GM12878 (cell line): ENCODE results near the gene GPATCH2L. TPM values are rescaled to one million over a fixed set of nuclear protein-coding genes. Genes with fewer than 3 reads are reported as not detected.

ENCODE experiments used
- ATAC-seq: fragments of 200-7000 bp; cut with Tn5 transposase; 3 replicates; pipeline ENCODE4 v1.9.1; 2020; ENCODE audit warnings: mild to moderate bottlenecking, moderate library complexity
- BruUV-seq: library from RNA; stranded (reverse); fragments of 400-500 nt; replicated peaks from 2 replicates; lab custom pipeline; 2021; lab: Mats Ljungman, UMichigan
- CTCF ChIA-PET: fragments of 300-600 bp; sonication (Branson Sonifier 250); formaldehyde crosslinking; extraction: SDS; loops from one replicate; lab custom pipeline; 2021; ENCODE audit warnings: inconsistent platforms; lab: Yijun Ruan, JAX
- POLR2A ChIA-PET: fragments of 350-600 bp; formaldehyde crosslinking; extraction: SDS; loops from one replicate; lab custom pipeline; 2021; ENCODE audit warnings: inconsistent platforms; lab: Charles Lee
- RAD21 ChIA-PET: fragments of 300-600 bp; sonication (Branson Sonifier 250); formaldehyde crosslinking; loops from one replicate; lab custom pipeline; 2023; ENCODE audit warnings: antibody characterized with exemption; ENCODE audit not compliant: unreplicated experiment; lab: Charles Lee
- SMC1A ChIA-PET: fragments of 300-600 bp; sonication (Branson Sonifier 250); formaldehyde crosslinking; loops from one replicate; lab custom pipeline; 2023; ENCODE audit not compliant: unreplicated experiment, uncharacterized antibody; lab: Charles Lee
- DNase-seq: peaks from one replicate; pipeline ENCODE4 v3.0.0-alpha.2; 2011; ENCODE audit warnings: low read depth, low spot score
- FAIRE-seq: peaks from 3 replicates; lab custom pipeline; 2011; peaks lifted over from hg19 to GRCh38; lab: Jason Lieb, UNC
- H2AFZ ChIP-seq: 2 replicates; pipeline ENCODE4 v1.6.0; 2011; ENCODE audit warnings: low read depth, low read length, control low read depth; ENCODE audit not compliant: control insufficient read depth
- H3K27ac ChIP-seq: 2 replicates; pipeline ENCODE4 v1.5.1; 2011; ENCODE audit warnings: control low read depth; ENCODE audit not compliant: control insufficient read depth, insufficient read depth
- H3K27me3 ChIP-seq, 2 experiments: replicated peaks in 1 of 2; 2 replicates each; pipeline versions ENCODE4 v1.6.0 to v1.6.1; 2011; ENCODE audit warnings: low read length in 1 of 2; ENCODE audit not compliant: control insufficient read depth in 2 of 2, insufficient read depth in 2 of 2
- H3K36me3 ChIP-seq, 2 experiments: 2 replicates each; pipeline ENCODE4 v1.5.1; 2011; ENCODE audit warnings: low read length in 1 of 2; ENCODE audit not compliant: control insufficient read depth in 2 of 2, insufficient read depth in 2 of 2
- H3K4me1 ChIP-seq: 2 replicates; pipeline ENCODE4 v1.6.1; 2011; ENCODE audit warnings: mild to moderate bottlenecking, low read length, moderate library complexity, mixed read lengths; ENCODE audit not compliant: control insufficient read depth, insufficient read depth
- H3K4me2 ChIP-seq: 2 replicates; pipeline ENCODE4 v1.6.0; 2011; ENCODE audit warnings: control low read depth; ENCODE audit not compliant: control insufficient read depth, insufficient read depth
- H3K4me3 ChIP-seq: fragments of 200-600 bp; sonication (generic); 2 replicates; pipeline ENCODE4 v1.5.1; 2016
- H3K79me2 ChIP-seq: 2 replicates; pipeline ENCODE4 v1.6.0; 2011; ENCODE audit warnings: low read length; ENCODE audit not compliant: control insufficient read depth, insufficient read depth
- H3K9ac ChIP-seq: 2 replicates; pipeline ENCODE4 v1.8.0; 2011; ENCODE audit warnings: low read length, control low read depth, mixed read lengths; ENCODE audit not compliant: control insufficient read depth, insufficient read depth
- H3K9me3 ChIP-seq: replicated peaks from 3 replicates; pipeline ENCODE4 v1.5.1; 2011; ENCODE audit warnings: mild to moderate bottlenecking, low read length; ENCODE audit not compliant: control insufficient read depth, insufficient read depth
- H4K20me1 ChIP-seq: 2 replicates; pipeline ENCODE4 v1.6.0; 2011; ENCODE audit not compliant: control insufficient read depth, insufficient read depth
- BCL3 ChIP-seq: IDR thresholded peaks from 2 replicates; pipeline ENCODE4 v1.6.1; 2011; ENCODE audit warnings: borderline replicate concordance, low read depth, mild to moderate bottlenecking, moderate library complexity, low read length; ENCODE audit not compliant: insufficient read depth, poor library complexity, severe bottlenecking
- HDAC6 ChIP-seq: fragments of 200-600 bp; sonication (generic); IDR thresholded peaks from one replicate; pipeline ENCODE4 v1.8.0; 2017; ENCODE audit warnings: antibody characterized with exemption; ENCODE audit not compliant: unreplicated experiment
- MYB ChIP-seq: fragments of 150-350 bp; IDR thresholded peaks from 2 replicates; pipeline ENCODE4 v1.6.1; 2014; ENCODE audit warnings: mild to moderate bottlenecking, low read depth, low read length, borderline replicate concordance
- NR2F1 ChIP-seq: fragments of 450-650 bp; conservative IDR thresholded peaks from 2 replicates; pipeline ENCODE4 v1.6.1; 2017; ENCODE audit warnings: mild to moderate bottlenecking
- ZSCAN29 ChIP-seq: fragments of 450-650 bp; IDR thresholded peaks from 2 replicates; pipeline ENCODE4 v1.6.1; 2017; ENCODE audit warnings: mild to moderate bottlenecking, moderate library complexity
- WGBS: methylation state at CpG from one replicate; pipeline ENCODE4 v1.1.6; 2016; ENCODE audit warnings: low lambda C conversion rate; ENCODE audit not compliant: insufficient replicate concordance, insufficient coverage; ENCODE audit errors: missing lambda C conversion rate; 5-methylcytosine and 5-hydroxymethylcytosine counted together
- in situ Hi-C: fragments of 300-500 bp; cut with MboI; formaldehyde crosslinking; loops from 9 replicates; pipeline ENCODE4 v1.14.3; 2018; ENCODE audit warnings: mixed read lengths
- intact Hi-C: fragments of 100-400 bp; cut with micrococcal nuclease; formaldehyde crosslinking; loops from one replicate; pipeline ENCODE4 v1.14.2; 2022; ENCODE audit not compliant: unreplicated experiment
- polyA plus RNA-seq, 11 experiments: library from polyadenylated mRNA; depleted of rRNA in 4 of 11; unstranded in 6 of 11; stranded (reverse) in 5 of 11; fragments of >200 nt; fragmentation: Nextera tagmentation in 4 of 11; fragmentation: Illumina TruSeq in 1 of 11; extraction: Ambion mirVana in 4 of 11; extraction: Trizol in 1 of 11; gene quantifications; 1 replicate in 1 of 11; 2 replicates in 10 of 11; pipeline versions ENCODE4 v1.2.1 to v1.2.3, GENCODE V29; 2011 to 2016; ENCODE audit warnings: inconsistent platforms in 2 of 11, missing spikeins in 2 of 11, low read depth in 1 of 11
- total RNA-seq, 4 experiments: library from RNA; depleted of rRNA in 3 of 4; stranded (reverse); fragments of >200 nt in 3 of 4; fragmentation: Illumina TruSeq in 1 of 4; extraction: Trizol in 1 of 4; gene quantifications; 2 replicates each; pipeline versions ENCODE4 v1.2.1 to v1.2.3, GENCODE V29; 2013 to 2021

Gene GPATCH2L
- total and polyA plus RNA-seq, 10 of the 15 experiments (the other 5 are each of a cell fraction or from before 2014, with no cell fraction given), result 9.1 to 50.9 (median 24.4) TPM

DNA sequence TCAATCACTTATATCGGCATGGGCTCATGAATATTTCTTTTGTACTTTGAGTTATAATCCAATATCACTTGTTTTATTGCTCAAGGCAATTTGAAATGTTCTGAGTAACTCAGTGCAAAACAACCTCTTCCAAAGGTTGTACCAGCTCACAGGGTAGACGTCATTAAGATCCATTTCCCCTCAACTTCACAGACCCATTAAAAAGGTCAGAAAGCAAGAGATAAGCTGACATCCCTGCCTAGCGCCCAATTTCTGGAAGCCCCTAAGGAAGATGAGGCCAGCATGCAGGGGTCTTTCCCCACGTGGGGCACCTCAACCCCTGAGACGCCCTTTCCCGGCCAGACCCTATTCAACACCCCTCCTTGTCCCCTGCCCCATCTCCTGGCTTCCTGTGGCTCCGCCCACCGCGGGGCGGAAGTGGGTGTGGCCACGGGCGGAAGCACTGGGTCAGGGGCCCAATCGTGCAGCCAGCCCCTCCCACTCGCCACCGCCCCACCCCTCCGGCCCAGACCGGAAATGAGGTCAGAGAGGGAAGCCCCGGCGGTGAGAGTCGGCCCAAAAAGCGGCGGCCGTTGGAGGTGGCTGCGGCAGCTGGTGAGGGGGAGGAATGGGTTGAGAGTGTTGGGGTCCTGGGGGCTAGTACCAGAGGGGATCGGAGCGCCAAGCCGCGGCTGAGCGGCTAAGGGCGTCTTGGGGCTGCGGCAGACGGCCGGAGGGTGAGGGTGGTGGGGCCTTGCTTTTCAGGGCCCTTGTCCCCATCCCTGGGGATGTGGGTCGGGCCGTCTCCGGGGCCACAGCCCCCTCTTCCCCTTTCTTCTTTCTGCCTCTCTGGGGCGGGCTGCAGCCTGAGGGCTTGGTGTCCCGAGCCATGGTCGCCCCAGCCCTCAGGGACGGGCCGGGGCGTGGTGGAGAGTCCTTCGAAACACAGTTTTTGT lies at the start of gene GPATCH2L (continued):
- no peak for TF ChIP-seq ZSCAN29
- TF ChIP-seq NR2F1, result peak; percentile 56; the same call in 1 of the 2 replicates
- TF ChIP-seq BCL3, result peak; percentile 35

GRCh38 chr14:76104802-76105355 lies 46.8 kb upstream of the GPATCH2L start:
- Histone ChIP-seq H2AFZ (no peak overlapping the region), H3K36me3 (no peaks in the 10 kb centered on the region), H3K4me2 (no peak overlapping the region), H3K4me1 (no peaks in the 10 kb centered on the region), H3K9me3 (no peaks in the 10 kb centered on the region), H4K20me1 (no peaks in the 10 kb centered on the region), H3K27ac (no peak overlapping the region), H3K79me2 (no peaks in the 10 kb centered on the region), H3K27me3 (0 out of 4 replicates have a peak, but pooled peaks cover 0 to 1% of the 10 kb centered on the region in 2 experiments), H3K9ac (no peak overlapping the region), H3K4me3 (no peak overlapping the region)
- FAIRE-seq (no peak), DNase-seq (no peak), ATAC-seq (no peak)
- in situ Hi-C loops, result no loop called here
- WGBS, result 54% methylated on average over 8 of the region's 8 CpGs
- ChIA-PET SMC1A (no interaction called here), RAD21 (no interaction called here), POLR2A (no interaction called here), CTCF (no interaction called here)
- no TSS peak for BruUV-seq
- intact Hi-C loops, result no loop called here
- TF ChIP-seq HDAC6, result no peak
- no peak for TF ChIP-seq MYB
